HuH-7 (cell line): Measurements from ENCODE around the gene CNIH2.
A peak's percentile ranks its signal among the peaks of the same experiment; 100 is the strongest.
"Not testable (repeated sequence)": the region's sequence is repeated elsewhere in the genome, so short reads cannot be mapped to it uniquely, and the experiment has no call there.

Source experiments
- DNase-seq: peaks from one replicate; pipeline ENCODE4 v3.0.0; 2011; ENCODE audit warnings: low spot score

The CNIH2 gene

DNA sequence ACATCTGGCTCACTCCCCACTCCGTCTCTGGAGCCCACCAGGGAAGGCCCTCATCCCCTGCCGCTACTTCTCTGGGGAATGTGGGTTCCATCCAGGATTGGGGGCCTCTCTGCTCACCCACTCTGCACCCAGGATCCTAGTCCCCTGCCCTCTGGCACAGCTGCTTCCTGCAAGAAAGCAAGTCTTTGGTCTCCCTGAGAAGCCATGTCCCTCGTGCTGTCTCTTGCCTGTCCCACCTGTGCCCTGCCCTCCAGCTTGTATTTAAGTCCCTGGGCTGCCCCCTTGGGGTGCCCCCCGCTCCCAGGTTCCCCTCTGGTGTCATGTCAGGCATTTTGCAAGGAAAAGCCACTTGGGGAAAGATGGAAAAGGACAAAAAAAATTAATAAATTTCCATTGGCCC lies 911 bp upstream of the CNIH2 start:
- not testable (repeated sequence) for DNase-seq

GRCh38 chr11:66278363-66279091 lies 552 bp downstream of the CNIH2 start:
- DNase-seq: peak; percentile 80

- peak; percentile 75 for DNase-seq
These were observed 1.2 kb downstream of the CNIH2 start for GRCh38 chr11:66279092-66279734.

DNA sequence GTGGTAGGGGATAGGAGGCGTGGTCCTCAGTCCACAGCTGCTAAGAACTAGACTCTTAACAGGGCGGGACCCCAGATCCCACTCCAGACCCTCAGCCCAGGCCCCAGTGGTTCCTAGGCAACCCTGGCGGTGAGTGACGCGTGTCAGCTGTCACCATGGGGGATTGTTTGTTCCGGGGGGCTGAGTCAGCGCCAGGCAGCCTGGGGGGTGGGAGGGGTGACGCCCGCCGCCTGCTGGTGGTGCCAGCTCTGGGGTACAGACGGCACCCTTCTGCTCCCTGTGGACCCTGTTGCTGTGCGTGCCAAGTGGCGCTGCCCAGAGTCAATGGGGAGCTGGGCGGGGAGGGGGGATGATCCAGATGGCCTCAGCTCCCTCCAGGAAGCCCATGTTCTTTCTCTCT lies 2.5 kb downstream of the CNIH2 start:
- DNase-seq: no peak

- DNase-seq: no peak
These were observed 3.0 kb downstream of the CNIH2 start for GRCh38 chr11:66281001-66281400.

DNA sequence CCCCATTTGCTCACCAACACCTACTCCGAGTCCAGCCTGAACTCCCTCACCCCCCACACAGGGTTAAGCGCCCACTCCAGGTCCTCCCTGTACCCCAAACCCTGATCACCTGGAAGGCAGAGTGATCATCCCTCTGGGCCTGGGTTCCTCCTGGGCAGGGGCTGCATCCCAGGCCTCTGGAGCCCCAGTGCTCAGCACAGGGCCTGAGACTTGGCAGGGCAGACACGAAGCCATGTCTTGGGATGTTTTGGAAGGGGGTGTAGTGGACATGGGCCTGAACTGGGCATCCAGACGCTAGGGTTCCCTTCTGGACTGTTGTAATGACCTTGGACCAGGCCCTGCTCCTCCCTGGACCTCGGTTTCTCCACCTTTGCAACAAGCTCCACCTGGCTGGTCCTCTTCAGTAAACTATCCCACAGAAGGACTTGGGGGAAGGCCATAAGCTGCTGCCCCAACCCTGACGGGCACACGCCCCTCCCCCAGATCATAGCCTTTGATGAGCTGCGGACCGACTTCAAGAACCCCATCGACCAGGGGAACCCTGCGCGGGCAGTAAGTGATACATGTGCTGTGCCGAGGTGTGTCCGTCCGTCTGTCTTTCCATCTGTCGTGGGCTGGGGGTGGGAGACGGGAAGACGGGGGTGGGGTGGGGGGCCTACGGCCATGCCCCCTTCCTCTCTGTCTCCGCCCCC lies 3.9 kb downstream of the CNIH2 start:
- DNase-seq: no peak

DNA sequence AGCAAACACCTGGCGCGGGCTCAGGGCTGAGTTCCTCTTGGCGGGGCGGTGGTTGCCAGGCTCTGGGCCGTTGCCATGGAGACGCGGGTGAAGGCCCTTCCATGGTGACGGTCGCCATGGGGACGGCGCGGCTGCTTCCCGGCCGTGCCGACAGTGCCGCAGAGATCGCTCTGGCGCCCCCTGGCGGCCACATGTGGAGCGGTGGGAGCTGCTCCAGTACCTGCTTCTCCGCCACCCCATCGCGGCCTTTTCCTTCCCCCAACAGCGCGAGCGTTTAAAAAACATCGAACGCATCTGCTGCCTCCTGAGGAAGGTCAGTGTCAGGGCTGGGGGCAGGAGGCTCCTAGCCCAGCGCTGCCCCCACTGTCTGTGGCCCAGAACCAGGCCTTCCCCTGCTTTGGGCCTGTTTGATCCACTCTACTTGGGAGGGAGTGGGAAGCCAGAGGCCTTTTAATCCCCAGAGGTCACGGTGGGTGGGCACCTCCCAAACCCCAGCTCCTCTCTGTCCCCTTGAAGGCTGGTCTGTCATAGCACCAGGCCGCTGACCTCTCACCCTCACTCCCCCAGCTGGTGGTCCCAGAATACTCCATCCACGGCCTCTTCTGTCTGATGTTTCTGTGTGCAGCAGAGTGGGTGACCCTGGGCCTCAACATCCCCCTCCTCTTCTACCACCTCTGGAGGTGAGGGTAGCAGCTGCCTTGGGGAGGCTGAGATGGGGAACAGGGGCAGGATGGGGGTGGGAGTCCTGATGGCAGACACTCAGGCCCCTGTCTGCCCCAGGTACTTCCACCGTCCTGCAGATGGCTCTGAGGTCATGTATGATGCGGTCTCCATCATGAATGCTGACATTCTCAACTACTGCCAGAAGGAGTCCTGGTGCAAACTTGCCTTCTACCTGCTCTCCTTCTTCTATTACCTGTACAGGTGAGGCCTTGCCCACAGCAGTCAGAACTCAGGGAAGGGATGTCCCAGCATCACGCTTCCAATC lies 4.8 kb downstream of the CNIH2 start:
- peak; percentile 100 for DNase-seq

- DNase-seq: no peak
These were observed 5.6 kb downstream of the CNIH2 start for GRCh38 chr11:66283461-66284105.

DNA sequence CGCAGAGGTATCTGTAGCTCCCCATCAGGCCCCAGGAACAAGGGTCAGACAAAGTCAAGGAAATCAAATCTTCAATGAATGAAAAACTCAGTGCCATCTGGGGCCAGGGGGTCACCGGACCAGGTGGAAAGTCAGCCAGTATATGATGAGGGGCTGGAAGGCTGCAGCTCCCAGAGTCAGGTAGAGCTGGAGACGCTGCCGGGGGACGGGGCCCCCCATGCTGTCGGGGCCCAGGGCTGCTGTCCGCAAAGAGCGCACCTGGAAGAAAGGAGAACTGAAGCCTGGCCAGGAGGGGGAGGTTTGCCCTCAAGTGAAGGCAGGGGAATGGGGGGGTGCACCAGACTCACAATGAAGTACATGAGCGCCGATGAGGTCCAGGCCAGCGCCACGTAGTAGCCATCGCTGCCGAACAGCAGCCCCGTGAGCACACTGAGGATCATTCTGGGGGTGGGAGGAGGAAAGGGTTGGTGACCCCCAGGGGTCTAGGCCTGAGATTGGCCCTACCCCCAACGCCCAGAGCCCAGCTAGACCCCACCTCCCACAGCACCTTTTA lies 6.6 kb downstream of the CNIH2 start:
- DNase-seq: no peak

GRCh38 chr11:66285250-66285947 lies 7.4 kb downstream of the CNIH2 start:
- no peak for DNase-seq

DNA sequence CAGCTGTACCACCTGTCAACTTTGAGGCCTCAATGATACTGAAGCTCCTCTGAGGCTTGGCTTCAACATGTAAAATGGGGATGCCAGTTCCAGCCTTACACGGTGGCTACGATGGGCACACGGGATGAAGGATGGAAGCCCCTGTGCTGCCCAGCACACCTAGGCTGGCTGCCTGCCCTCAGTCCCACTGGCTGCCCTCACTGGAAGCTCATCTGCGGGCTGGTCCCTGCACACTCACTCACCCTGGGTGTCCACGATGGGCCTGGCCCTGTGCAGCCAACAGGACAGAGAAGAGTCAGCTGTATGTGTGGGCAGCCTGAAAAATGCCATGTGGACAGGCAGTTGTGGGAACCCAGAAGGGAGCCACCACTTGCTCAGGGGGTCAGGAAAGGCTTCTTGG lies 8.7 kb downstream of the CNIH2 start:
- DNase-seq: no peak

DNA sequence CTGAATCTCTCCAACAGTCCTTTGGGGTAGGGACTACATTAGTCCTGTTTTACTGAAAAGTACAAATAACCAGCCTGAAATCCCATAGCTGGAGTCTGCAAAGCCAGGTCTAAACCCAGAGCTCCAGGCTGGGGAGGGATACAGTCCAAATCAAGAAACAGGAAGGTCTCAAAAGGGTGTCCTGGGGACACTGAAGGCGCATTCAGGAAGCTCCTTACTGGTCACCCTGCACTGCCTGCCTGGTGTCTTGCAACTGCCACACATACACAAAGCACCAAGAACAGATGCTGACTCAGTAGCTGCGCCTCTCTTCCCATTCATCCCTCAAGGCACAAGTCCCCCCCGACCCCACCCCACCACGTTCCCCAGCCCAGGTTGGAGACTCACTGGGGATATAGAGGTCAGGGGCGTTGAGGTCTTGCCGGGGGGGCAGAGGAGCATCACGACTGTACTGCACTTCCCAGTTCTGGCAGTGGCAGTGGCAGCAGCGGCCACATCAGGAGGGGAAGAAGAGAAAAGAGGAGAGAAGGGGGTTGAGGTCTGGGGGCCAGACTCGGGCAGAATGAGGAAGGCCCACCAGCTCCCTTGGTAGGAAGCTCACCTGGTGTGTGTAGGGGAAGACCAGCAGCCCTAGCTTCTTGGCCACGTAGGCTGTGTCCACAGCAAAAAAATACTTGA lies 9.4 kb downstream of the CNIH2 start:
- DNase-seq: no peak

DNA sequence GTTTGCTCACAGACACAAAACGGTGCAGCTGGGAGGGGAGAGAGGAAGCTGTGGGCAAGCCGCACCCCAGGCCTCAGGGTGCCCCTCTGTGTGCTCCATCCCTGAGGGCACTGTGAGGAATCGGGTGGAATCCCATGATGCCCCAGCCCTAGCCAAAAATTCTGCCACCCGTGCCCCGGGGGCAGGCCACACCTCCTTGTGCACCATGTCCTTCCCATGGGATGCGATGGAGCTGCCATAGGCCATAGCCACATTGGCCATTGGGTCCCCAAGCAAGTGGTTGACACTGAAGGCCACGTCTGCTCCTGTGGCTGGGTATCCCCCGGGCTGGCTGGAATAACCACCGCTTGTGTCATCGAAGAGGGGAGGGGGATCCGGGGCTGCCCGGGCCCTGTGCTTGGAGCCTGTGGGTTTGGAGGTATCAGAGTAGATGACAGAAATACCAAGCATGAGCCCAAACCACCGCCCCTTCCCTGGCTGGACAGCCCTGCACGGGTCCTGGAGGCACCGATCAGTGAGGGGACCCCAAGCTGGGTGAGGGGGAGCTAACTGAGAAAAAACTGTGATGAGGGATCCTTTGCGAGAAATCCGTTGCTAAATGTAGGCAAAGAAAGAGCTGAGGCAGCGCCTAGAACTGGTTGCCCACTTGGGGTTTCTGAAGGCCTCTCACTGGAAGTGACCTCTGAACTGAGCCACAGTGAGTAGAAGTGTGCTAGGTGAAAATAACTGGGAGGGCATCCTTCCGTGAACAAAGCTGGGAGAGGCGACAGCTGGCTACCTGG lies 10.1 kb downstream of the CNIH2 start:
- peak; percentile 88 for DNase-seq

GRCh38 chr11:66288671-66289547 lies 10.9 kb downstream of the CNIH2 start, which contains the start of gene YIF1A:
Gene YIF1A (minus strand): TSS chr11:66289143. CDS start chr11:66288985, 158 bp downstream.
- DNase-seq: peak; percentile 100

GRCh38 chr11:66289548-66290329 lies 11.8 kb downstream of the CNIH2 start:
- peak; percentile 100 for DNase-seq

GRCh38 chr11:66290330-66290621 lies 12.3 kb downstream of the CNIH2 start:
- no peak for DNase-seq

- no peak for DNase-seq
These were observed 13.3 kb downstream of the CNIH2 start for GRCh38 chr11:66291303-66291705.
